Measurements from ENCODE around the gene SOX11.
"Not testable (repeated sequence)": the region's sequence is repeated elsewhere in the genome, so short reads cannot be mapped to it uniquely, and the experiment has no call there.

Gene SOX11

DNA sequence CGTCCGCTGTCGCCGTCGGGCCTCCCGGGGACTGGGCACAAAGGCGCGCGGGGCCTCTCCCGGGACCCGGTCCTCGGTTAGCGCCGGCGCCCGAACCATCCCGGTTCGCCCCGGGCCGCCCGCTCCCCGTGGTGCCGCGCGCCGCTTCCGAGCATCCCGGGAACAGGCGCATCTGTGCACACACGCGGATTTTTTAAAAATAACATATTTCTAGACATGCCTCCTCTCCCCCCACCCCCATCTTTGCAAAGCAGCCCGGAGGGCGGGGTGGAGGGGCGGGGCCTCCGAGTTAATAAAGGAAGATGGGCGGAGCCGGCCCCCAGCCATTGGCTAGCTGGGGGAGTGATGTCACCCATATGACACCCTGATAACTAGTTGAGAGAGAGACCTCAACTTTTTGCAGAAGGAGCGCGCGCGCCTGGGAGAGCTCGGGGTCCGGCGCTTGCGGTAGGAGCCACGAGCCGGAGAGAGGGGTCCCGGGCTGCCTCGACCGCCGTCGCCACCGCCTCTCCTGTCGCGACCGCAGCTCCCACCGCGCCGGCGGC, at the start of gene SOX11:
SOX11 (plus strand) TSS at position 400 of the 545 bp plus-strand sequence. CDS start 338 bp downstream, outside the sequence.
- no peak for DNase-seq

DNA sequence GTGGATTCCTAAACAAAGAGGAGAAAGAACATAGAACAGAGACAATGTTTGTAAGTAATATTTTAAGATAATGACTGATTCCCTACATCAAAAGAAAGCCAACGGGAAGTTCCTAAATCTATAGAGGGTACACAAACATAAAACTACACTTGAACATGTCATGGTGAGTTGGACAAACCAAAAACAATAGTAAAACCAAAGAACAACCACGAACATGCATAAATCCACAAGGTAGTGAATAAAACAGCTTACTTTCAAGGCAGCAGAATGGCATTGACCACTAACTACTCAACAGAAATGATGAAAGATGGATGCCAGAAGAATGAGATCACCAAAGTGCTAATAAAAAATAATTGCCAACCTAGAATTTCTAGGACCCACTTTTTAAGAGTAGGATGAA, 39.5 kb upstream of the SOX11 start:
- DNase-seq, result not testable (repeated sequence)

DNA sequence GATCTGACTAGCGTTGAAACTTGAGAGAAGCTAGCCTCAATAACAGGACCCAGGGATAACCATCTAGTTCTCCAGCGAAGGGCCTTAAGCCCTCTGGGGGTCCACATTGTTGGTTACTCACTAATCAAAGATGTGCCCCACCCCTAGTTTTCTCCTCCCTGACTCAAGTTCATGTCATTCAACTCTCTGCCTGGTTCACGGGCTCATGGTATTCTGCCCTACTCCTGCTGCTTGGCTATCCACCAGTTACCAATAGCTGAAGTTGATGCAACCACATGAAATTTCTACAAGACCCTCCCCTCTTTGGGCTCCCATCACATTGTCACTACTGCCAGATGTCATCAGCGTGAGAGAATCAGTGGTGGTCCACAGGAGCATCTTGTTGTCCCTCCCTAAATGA, 38.4 kb upstream of the SOX11 start:
- DNase-seq, result not testable (repeated sequence)

DNA sequence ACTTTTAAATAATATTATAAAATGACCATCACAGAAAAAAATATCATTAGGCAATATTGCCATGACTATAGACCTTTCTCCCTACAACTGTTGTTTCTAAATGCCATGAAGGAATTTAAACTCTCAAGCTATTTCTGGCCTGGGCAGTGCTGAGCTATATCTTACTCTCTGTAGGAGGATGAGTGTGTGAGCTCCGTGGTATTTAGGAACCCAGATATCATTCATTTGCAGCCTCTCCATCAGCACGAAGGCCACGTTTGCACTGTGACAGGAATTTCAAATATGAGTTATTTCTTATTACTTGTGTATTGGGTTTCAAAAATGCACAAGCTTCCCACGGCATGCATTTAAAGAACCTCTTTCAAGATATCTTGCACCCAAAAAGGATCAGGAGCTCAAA, 35.0 kb upstream of the SOX11 start:
- no peak for DNase-seq

DNA sequence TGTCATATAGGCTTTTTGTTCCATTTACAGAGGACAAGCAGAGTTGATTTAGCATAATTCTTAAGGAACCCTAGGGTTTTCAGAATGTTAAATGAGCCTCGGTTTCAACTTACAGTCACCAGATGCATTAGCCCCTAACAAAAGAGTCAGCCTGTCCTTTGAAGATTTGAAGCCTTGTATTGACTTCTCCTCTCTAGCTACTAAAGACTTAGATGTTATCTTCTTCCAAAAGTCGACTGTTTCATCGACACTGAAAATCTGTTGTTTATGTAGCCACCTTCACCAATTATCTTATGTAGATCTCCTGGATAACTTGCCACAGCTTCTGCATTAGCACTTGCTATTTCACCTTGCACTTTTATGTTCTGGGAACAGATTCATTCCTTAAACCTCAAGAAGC, 31.6 kb upstream of the SOX11 start:
- DNase-seq, result no peak

DNA sequence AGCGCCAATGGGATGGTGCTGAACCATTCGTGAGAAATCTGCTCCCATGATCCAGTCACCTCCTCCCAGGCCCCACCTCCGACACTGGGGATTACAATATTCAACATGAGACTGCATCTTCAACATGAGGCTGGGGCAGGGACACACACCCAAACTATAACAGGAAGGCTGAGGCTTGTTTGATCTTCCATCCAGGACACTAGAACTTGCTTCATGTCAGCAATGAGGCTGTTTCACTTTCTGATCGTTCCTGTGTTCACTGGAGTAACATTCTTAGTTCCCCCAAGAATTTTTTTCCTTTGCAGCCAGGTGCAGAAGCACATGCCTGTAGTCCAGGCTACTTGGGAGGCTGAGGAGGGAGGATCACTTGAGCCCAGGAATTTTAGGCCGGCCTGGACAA, 30.8 kb upstream of the SOX11 start:
- DNase-seq, result no peak

DNA sequence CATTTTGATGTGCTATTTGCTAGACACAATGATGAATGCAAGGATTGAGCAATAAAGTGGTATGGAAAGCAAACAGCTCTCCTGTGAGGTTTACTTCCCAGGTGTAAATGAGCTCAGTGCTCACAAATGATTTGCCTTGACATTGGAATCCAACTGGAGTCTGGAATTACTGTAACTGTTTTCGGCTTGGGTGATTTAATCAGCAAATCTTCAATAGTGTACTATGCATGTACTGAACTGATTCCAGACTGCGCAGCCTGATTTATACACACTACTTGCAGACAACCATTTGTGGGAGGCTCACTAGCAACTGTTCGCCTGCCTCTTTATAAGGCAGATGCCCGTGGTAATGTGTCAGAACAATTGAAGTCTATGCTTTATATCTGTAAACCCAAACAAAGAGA, 27.9 kb upstream of the SOX11 start:
- no peak for DNase-seq

DNA sequence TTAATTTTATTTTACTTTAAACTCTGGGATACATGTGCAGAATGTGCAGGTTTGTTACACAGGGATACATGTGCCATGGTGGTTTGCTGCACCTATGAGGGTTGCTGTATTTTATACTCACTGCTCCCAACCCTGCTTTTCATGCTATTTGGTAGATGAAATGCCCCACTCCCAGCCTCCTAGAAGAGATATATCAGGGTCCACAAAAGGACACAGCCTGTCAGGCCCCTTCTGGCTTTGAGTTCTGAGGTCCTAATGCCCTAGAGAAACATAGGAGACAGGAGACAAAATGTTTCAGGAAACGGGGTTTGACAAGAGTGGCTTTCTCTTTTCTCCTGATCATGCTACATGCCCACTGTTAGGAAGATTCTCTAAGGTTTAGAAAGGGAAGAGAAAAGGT, 27.1 kb upstream of the SOX11 start:
- DNase-seq, result no peak

DNA sequence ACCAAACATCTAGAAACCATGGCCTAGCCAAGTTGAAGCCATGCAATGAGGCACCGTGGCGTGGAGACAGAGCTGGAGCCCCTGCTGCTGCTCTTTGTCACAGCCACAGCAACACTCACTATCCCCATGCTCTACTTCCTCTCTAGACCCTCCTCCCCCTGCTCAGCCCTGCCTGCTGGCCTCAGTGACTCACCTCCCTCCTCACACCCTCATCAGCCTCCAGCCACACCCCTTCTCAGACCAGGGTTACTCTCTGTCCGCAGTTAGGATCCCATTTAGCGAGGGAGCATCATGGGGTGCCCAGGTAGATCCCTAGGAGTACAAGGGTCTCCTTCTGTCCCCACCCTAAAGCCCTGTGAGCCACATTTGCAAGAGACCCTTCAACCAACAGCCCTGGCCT, 25.4 kb upstream of the SOX11 start:
- no peak for DNase-seq

DNA sequence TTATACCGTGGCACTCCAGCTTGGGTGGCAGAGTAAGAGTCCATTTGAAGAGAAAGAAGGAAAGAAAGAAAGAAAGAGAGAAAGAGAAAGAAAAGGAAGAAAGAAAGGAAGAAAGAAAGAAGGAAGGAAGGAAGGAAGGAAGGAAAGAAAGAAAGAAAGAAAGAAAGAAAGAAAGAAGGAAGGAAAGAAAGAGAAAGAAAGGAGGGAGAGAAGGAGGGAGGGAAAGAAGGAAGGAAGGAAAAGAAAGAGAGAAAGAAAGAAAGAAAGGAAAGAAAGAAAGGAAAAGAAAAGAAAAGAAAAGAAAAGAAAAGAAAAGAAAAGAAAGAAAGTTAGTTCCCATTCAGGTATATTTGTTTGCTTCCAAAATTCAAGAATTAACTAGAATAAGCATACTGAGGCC, 24.5 kb upstream of the SOX11 start:
- not testable (repeated sequence) for DNase-seq

DNA sequence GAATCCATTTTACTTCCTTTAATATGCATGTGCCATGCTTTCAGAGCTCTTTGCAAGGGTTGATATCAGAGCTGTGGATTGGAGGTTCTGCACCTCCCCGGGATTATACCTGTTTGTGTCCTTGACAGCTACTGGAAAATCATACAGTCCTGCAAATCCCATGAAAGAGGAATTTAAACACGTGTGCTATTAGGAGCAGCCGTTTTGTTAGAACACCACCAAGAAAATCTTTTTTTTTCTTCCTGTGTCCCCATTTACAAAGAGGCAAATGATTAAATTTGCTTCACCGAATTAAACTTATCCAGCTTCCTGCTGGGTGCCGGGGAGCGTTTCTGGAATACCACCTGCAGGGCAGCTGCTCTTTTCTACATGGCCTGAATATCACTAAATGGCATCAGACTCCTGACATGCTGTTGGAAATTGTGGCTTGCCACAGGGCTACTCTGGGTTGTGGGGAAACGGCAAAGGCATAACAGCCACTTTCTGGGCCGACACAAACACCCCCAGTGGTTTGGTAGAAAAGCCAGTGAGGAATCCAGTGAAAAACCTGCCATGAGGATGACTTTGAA, 23.4 kb upstream of the SOX11 start:
- DNase-seq, result no peak

DNA sequence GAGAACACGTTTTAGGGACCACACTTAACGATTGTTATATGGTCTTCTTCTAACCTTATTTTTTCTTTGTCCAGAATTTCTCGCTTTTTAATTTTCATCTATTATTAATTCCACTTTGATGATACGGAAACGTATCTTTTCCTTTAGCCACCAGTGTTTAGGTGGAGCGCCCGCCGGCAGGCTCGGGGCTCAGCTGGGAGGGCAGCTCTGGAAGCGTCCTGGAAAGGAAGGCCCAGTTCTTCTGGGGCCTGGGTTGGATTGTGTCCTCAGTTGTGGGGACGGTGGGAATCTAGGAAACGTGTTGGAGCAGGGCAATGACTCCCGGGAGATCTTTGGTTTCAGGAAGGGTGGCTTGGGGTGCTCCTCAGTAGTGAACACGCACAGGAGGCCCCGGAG, 19.4 kb upstream of the SOX11 start:
- DNase-seq, result no peak

DNA sequence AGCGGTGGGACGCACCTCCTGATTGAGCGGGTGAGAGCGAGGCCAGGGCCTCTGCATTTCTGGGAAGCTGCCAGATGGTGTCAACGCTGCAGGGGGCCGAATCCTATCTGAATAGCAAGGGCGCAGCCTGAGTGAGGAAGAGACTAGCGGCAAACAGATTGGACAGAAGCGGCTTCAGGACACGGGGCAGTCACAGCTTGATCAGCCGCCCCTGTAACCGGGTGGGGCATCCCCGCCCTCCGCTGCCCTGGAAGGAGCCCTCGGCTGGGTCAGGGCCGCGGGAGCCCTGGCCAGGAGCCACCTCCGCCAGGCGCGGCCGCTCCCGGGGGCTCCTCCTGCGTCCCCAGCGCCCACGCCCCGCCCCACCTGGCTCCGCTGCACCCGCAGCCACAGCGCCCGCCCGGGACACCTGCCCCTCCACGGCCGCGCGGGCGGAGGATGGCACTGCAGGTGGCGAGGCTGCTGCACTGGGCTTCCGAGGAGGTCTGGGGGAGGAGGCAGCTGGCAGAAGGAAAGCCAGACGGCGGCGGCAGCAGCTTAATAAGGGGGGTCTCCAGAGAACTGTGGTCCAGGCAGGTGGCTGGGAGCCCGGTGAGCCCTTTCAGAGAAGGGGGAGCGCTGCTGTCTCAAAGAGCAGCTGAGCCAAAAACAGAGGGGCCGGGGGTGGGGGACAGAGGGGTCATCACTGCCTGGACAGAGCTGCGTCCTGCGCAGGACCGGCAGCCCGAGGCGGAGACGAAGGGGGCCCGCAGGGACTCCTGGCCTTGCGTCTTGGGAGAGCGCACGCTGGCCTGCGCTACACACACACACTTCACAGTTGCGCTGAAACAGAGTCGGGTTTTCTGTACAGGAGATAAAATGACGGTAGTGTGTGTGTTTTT, 18.8 kb upstream of the SOX11 start:
- no peak for DNase-seq

DNA sequence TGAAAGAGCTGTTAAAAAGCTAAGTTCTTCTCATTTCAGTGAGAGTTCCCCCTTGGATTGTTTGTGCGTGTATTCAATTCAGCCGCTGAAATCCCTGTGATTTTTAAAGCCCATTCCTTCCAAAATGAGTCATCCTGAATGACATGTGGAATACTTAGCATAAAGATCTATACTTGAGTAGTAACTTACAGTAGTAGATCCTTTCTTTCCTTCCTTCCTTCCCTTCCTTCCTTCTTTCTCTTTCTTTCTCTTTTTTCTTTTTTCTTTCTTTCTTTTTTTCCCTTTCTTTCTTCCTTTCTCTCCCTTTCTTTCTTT, 18.2 kb upstream of the SOX11 start:
- no peak for DNase-seq

DNA sequence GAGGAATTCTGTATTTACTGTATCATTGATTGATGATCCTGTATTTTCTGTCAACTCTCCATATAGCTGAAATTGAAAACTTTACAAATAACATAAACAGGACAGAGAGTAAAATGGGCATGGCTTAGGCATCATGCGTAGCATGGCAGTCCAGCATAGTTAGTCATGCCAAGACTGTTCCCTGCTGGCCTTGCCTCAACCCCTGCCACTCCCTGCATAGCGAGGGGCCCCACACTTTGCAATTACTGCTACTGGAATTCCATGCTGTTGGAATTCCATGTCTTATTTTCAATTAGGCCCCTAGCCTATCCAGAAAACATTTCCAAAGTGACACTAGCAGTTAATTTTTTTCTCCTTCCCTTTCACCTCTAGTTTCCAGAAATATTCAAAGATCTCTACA, 15.1 kb upstream of the SOX11 start:
- no peak for DNase-seq

DNA sequence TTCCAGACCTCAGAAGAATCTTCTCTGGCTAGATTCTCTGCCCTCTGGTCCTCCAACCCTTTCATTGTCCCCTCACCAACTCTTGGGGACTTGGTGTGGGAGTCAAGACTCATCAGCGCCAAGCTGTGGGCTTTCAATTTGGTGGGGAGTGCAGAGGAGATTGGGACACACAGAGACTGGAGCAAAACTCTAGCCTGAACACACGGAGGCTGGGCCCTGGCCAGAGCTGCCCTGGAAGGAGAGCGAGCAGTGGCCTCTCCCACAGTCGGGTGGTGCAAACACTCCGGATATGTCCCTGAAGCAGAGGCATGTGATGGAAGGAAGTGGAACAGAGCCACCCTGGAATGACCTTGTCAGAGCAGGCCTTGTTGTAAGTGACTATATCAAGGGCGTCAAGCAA, 8.7 kb upstream of the SOX11 start:
- no peak for DNase-seq

DNA sequence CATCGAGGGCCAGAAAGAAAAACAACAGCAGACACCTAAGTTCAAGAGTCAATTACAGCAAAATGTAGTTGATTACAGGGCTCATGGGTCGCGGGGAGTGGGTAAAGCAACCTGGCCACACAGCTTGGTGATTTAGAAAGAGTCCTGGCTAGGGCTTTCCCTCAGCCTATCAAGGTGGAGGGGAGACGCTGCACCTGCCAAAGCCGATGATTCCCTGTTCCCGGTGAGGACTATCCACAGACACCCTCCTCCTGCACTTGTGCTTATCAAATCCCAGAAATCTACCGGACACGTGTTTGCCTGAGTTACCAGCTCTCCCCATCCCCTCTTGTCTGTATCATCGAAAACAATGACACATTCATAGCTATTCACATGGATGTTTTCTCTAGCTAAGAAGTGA, 7.0 kb upstream of the SOX11 start:
- no peak for DNase-seq

DNA sequence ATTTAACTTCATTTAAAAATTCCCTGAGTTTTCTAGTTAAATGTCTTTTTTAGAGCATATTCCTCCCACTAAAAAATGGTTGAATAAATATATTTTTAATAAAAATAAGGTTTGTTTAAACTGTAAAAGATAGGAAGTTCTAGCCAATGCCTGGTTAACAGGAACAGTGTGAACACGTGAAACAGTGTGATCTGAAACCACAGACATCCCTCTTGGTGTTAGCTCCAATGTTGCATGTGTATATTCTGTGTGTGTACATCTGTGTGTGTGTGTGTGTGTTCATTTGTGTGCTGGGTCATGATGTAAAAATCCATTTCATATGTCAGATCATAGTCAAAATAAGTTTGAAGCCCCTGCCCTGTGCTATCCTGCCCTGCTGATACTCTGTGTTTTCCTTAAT, 6.1 kb upstream of the SOX11 start:
- no peak for DNase-seq

DNA sequence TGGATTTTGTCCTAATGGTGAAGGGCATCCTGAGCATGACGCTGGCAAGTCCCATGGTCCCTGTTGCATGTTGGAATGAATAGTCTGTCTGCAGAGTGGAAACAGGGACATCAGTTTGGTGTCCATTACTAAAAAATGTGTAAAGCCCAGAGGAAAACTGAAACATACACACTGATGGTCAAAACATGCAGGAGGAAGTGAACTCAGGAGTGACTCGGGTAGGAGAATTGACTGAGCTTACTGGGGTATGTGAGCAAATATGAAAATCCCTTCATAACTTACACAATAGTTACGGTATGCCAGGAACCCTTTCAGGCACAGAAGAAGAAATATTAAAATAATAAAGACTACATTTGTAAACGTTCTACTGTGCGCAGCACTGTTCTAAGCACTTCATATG, 5.6 kb upstream of the SOX11 start:
- no peak for DNase-seq

DNA sequence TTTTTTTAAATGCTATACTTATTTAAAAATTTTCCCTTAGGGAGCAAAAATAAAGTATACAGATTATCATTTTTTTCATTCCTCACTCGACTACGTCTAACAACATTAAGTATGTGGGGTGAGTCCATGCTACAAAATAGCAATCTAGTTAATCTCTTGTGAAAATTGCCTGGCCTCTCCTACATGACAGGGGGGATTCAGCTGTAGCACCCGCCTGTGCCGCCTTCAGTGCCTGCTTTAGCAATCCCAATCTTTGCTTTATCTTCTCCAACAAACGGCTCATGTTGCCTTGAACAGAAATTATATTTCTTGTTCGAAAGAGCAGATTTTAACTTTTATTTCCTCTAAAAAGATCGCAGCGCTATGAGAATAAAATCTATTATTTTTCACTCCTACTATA, 2.4 kb upstream of the SOX11 start:
- DNase-seq, result no peak

DNA sequence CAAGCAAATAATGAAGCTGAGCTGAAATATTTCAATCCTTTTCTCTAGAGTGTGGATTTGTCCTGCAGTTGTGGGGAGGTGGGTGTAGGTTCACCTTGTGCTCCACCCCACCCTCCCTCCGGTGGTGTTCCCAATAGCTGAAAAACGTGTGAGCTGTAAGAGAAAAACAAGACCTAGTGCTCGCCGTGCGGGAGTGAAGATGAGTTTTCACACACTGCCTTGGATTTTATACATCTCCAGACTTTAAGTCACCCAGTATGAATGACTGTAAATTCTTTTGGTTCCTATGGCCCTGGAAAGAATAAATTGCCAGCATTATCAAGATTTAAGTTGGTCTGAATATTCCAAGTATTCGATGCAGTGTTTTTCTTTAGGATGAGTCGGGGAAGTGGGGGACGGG, 1.9 kb upstream of the SOX11 start:
- DNase-seq, result no peak

DNA sequence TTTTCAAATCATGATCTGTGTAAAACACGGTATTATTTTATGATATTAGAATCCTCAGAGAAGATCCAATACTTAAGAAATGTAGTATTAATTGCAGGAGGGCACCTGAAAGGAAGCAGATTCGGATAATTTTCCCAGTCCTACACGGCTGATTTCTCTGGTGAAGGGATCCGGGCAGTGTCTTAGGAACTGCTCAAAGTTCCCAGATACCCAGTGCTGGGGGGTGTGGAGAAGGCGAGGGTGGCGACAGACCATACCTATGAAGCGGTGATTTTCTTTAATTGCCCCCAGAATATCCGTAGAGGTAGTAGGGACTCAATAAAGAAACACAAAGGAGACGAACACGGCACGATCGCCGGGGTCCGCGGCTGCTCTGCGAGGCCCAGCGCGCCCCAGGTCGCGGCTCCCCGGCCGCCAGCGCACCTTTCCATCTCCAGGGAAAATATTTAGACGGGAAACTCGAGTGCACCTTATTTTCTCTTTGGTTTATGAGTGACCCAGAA, 1.4 kb upstream of the SOX11 start:
- DNase-seq, result no peak

DNA sequence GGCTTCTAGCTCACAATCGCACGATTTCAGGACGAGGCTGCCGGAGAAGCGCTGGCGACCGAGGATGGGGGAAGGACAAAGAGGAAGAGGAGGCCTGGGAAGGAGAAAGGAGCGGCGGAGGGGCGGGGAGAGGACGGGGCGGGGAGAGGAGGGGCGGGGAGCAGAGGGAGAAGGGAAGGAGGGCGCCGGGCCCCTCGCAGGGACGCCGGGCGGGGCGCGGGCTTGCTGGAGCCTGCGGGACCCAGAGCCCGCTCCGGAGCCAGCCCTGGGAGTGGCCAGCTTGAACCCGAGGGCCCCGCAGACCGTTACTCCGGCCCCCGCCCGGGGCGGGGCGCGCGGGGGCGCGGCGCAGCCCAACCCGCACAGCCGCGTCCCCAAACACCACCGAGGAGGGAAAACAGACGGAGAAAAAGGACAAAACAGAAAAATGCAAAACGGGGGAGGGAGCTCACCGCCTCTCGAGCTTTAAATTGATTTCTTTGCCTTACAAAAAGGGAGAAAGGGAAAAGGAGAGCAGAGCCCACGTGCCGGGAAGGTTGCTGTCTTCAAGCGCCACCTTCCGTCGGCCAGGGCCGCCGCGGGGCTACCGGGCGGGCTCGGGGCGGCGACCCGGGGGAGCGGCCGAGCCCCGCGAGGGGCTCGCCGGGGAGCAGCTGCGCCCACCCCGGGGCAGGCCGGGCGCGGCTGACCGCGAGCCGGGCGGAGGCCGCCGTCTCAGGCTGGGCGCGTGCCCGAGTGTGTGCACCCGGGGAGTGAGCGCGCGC, 781 bp upstream of the SOX11 start:
- DNase-seq, result no peak

All from activated CD4-positive, alpha-beta T cell treated with anti-CD3 and anti-CD28 coated beads, Interleukin-10, Interleukin-2, amounts not matched to agents 100 ng/mL and 50 ng/mL, durations not matched to agents 16 hours and 8 hours (primary cell).